HepG2 (cell line): ENCODE results near the gene TIGAR. TPM values are rescaled to one million over a fixed set of nuclear protein-coding genes. Genes with fewer than 3 reads are reported as not detected.
A peak's percentile ranks its signal among the peaks of the same experiment; 100 is the strongest.

Source experiments
- BRCA1 ChIP-seq: sonication (generic); formaldehyde crosslinking; IDR thresholded peaks from 2 replicates; pipeline ENCODE4 v1.4.0; 2020; ENCODE audit warnings: missing genetic modification reagents
- CCDC6 ChIP-seq: sonication (generic); formaldehyde crosslinking; IDR thresholded peaks from 2 replicates; pipeline ENCODE4 v1.8.1; 2022; ENCODE audit warnings: mild to moderate bottlenecking, missing genetic modification reagents, moderate library complexity
- FOSL2 ChIP-seq: sonication (generic); formaldehyde crosslinking; IDR thresholded peaks from 2 replicates; pipeline ENCODE4 v1.4.0; 2020; ENCODE audit warnings: missing genetic modification reagents
- HHEX ChIP-seq: IDR thresholded peaks from 2 replicates; pipeline ENCODE4 v1.6.1; 2016; ENCODE audit warnings: control low read depth
- IKZF5 ChIP-seq: IDR thresholded peaks from 2 replicates; pipeline ENCODE4 v1.6.1; 2018; ENCODE audit warnings: missing genetic modification reagents, mild to moderate bottlenecking, missing compliant biosample characterization
- JUND ChIP-seq: sonication (generic); formaldehyde crosslinking; IDR thresholded peaks from 2 replicates; pipeline ENCODE4 v1.8.0; 2022; ENCODE audit warnings: mild to moderate bottlenecking, missing genetic modification reagents
- KDM3A ChIP-seq: IDR thresholded peaks from 2 replicates; pipeline ENCODE4 v1.6.1; 2018; ENCODE audit warnings: low read depth, missing compliant biosample characterization
- KLF12 ChIP-seq: sonication (generic); formaldehyde crosslinking; IDR thresholded peaks from 2 replicates; pipeline ENCODE4 v1.4.0; 2020; ENCODE audit warnings: missing genetic modification reagents, borderline replicate concordance
- MLX ChIP-seq: IDR thresholded peaks from 2 replicates; pipeline ENCODE4 v1.6.1; 2016
- NKX3-1 ChIP-seq: sonication (generic); formaldehyde crosslinking; IDR thresholded peaks from 2 replicates; pipeline ENCODE4 v1.5.0; 2020; ENCODE audit warnings: missing genetic modification reagents
- POLR2A ChIP-seq, 2 experiments: IDR thresholded peaks; 2 replicates each; pipeline ENCODE4 v1.6.1; 2011; ENCODE audit warnings: low read depth in 2 of 2, low read length in 2 of 2, mild to moderate bottlenecking in 1 of 2, moderate library complexity in 1 of 2; ENCODE audit not compliant: insufficient read depth in 1 of 2
- SP140L ChIP-seq: sonication (generic); formaldehyde crosslinking; IDR thresholded peaks from 2 replicates; pipeline ENCODE4 v1.4.0; 2020; ENCODE audit warnings: missing genetic modification reagents, borderline replicate concordance
- TAF15 ChIP-seq: fragments of 200-400 bp; formaldehyde crosslinking; IDR thresholded peaks from one replicate; pipeline ENCODE4 v1.6.1; 2018; ENCODE audit warnings: mild to moderate bottlenecking, low read depth, low read length; ENCODE audit not compliant: poor library complexity, severe bottlenecking
- TARDBP ChIP-seq: sonication (generic); formaldehyde crosslinking; IDR thresholded peaks from 2 replicates; pipeline ENCODE4 v1.8.0; 2022; ENCODE audit warnings: mild to moderate bottlenecking, missing genetic modification reagents
- TFDP2 ChIP-seq: sonication (generic); formaldehyde crosslinking; IDR thresholded peaks from 2 replicates; pipeline ENCODE4 v1.4.0; 2020; ENCODE audit warnings: missing genetic modification reagents
- XRCC5 ChIP-seq: fragments of 200-400 bp; formaldehyde crosslinking; optimal IDR thresholded peaks from 2 replicates; pipeline ENCODE3; 2017; ENCODE audit warnings: mild to moderate bottlenecking, low read length
- ZBTB3 ChIP-seq: sonication (generic); formaldehyde crosslinking; IDR thresholded peaks from 2 replicates; pipeline ENCODE4 v1.4.0; 2020; ENCODE audit warnings: low read depth, mild to moderate bottlenecking, moderate library complexity, missing genetic modification reagents, borderline replicate concordance
- ZBTB43 ChIP-seq: sonication (generic); formaldehyde crosslinking; conservative IDR thresholded peaks from 2 replicates; pipeline ENCODE4 v1.4.0; 2020; ENCODE audit warnings: missing genetic modification reagents
- ZEB1 ChIP-seq: IDR thresholded peaks from 2 replicates; pipeline ENCODE4 v1.6.1; 2012; ENCODE audit warnings: mild to moderate bottlenecking, low read depth, inconsistent platforms; ENCODE audit not compliant: insufficient replicate concordance
- ZFAT ChIP-seq: sonication (generic); formaldehyde crosslinking; conservative IDR thresholded peaks from 2 replicates; pipeline ENCODE4 v1.8.1; 2023; ENCODE audit warnings: missing genetic modification reagents, inconsistent platforms
- ZNF160 ChIP-seq: sonication (generic); formaldehyde crosslinking; IDR thresholded peaks from 2 replicates; pipeline ENCODE4 v1.8.0; 2022; ENCODE audit warnings: mild to moderate bottlenecking, inconsistent platforms, missing genetic modification reagents
- ZNF17 ChIP-seq: sonication (generic); formaldehyde crosslinking; IDR thresholded peaks from 2 replicates; pipeline ENCODE4 v1.5.0; 2020; ENCODE audit warnings: mild to moderate bottlenecking, missing genetic modification reagents
- ZNF331 ChIP-seq: sonication (generic); formaldehyde crosslinking; IDR thresholded peaks from 2 replicates; pipeline ENCODE4 v1.4.0; 2020; ENCODE audit warnings: missing genetic modification reagents
- ZNF354B ChIP-seq: sonication (generic); formaldehyde crosslinking; IDR thresholded peaks from 2 replicates; pipeline ENCODE4 v1.8.0; 2022; ENCODE audit warnings: mild to moderate bottlenecking, missing genetic modification reagents
- ZNF543 ChIP-seq: sonication (generic); formaldehyde crosslinking; IDR thresholded peaks from 2 replicates; pipeline ENCODE4 v1.4.0; 2020; ENCODE audit warnings: mild to moderate bottlenecking, missing genetic modification reagents
- ZNF549 ChIP-seq: sonication (generic); formaldehyde crosslinking; IDR thresholded peaks from 2 replicates; pipeline ENCODE4 v1.5.0; 2020; ENCODE audit warnings: missing genetic modification reagents
- ZNF556 ChIP-seq: sonication (generic); formaldehyde crosslinking; IDR thresholded peaks from 2 replicates; pipeline ENCODE4 v1.4.0; 2020; ENCODE audit warnings: mild to moderate bottlenecking, missing genetic modification reagents, borderline replicate concordance
- ZNF780A ChIP-seq: sonication (generic); formaldehyde crosslinking; IDR thresholded peaks from 2 replicates; pipeline ENCODE4 v1.8.0; 2022; ENCODE audit warnings: mild to moderate bottlenecking, missing genetic modification reagents, moderate library complexity
- ZNF879 ChIP-seq: sonication (generic); formaldehyde crosslinking; IDR thresholded peaks from 2 replicates; pipeline ENCODE4 v1.8.1; 2023; ENCODE audit warnings: missing genetic modification reagents
- ZSCAN22 ChIP-seq: sonication (generic); formaldehyde crosslinking; IDR thresholded peaks from 2 replicates; pipeline ENCODE4 v1.4.0; 2020; ENCODE audit warnings: mild to moderate bottlenecking, missing genetic modification reagents
- polyA plus RNA-seq, 8 experiments: library from polyadenylated mRNA; depleted of rRNA in 3 of 8; stranded (reverse) in 7 of 8; unstranded in 1 of 8; fragments of >200 nt; fragmentation: Illumina TruSeq in 4 of 8; extraction: Trizol in 4 of 8; gene quantifications; 2 replicates each; pipeline versions ENCODE4 v1.2.1 to v1.2.3, GENCODE V29; 2011 to 2016; ENCODE audit warnings: low read depth in 4 of 8, missing spikeins in 1 of 8, mixed read lengths in 1 of 8; ENCODE audit not compliant: insufficient read depth in 1 of 8
- total RNA-seq, 5 experiments: library from RNA; depleted of rRNA; stranded (reverse); fragments of >200 nt; fragmentation: Illumina TruSeq; extraction: Trizol; gene quantifications; 2 replicates each; pipeline ENCODE4 v1.2.3, GENCODE V29; 2016; ENCODE audit warnings: low read depth in 1 of 5

TIGAR gene
- total and polyA plus RNA-seq, 2 of the 13 experiments (the other 11 are each of a cell fraction or from before 2014, with no cell fraction given): 2.6 to 21.8 TPM

GRCh38 chr12:4307593-4308333, 13.2 kb upstream of the TIGAR start (continued):
- TF ChIP-seq ZEB1: peak; percentile 79
- TF ChIP-seq IKZF5: 0 out of 2 replicates have a peak, but pooled peaks have one; percentile 39
- no peak for TF ChIP-seq ZFAT (CRISPR knock-in tag)
- no peak for TF ChIP-seq JUND (CRISPR knock-in tag)
- peak; percentile 66 for TF ChIP-seq TARDBP
- peak; percentile 49; the same call in 1 of the 2 replicates for TF ChIP-seq ZNF331 (CRISPR knock-in tag)
- TF ChIP-seq BRCA1 (CRISPR knock-in tag): no peak
- no peak for TF ChIP-seq ZNF17 (CRISPR knock-in tag)
- TF ChIP-seq ZBTB3 (CRISPR knock-in tag): no peak
- TF ChIP-seq SP140L (CRISPR knock-in tag): no peak
- TF ChIP-seq MLX (CRISPR knock-in tag): no peak
- TF ChIP-seq ZNF780A (CRISPR knock-in tag): no peak
- TF ChIP-seq POLR2A (IDR thresholded peaks at IDR 0.05; ENCODE audit: insufficient read depth in 1 of 2, low read depth in 2 of 2, low read length in 2 of 2): no peak
- no peak for TF ChIP-seq ZNF354B (CRISPR knock-in tag)
- no peak for TF ChIP-seq ZBTB43 (CRISPR knock-in tag)
- no peak for TF ChIP-seq ZNF543
- peak; percentile 35; the same call in 1 of the 2 replicates for TF ChIP-seq ZNF549
- TF ChIP-seq TFDP2 (CRISPR knock-in tag): no peak
- TF ChIP-seq KDM3A (CRISPR knock-in tag): no peak
- no peak for TF ChIP-seq ZSCAN22
- no peak for TF ChIP-seq CCDC6
- TF ChIP-seq TAF15: peak; percentile 30
- peak; percentile 36; the same call in 1 of the 2 replicates for TF ChIP-seq FOSL2 (CRISPR knock-in tag)
- TF ChIP-seq HHEX: no peak
- TF ChIP-seq ZNF160: no peak
- no peak for TF ChIP-seq ZNF556 (CRISPR knock-in tag)
- peak; percentile 56; the same call in 1 of the 2 replicates for TF ChIP-seq KLF12 (CRISPR knock-in tag)
- no peak for TF ChIP-seq NKX3-1 (CRISPR knock-in tag)
- no peak for TF ChIP-seq ZNF879
- peak; percentile 85 for TF ChIP-seq XRCC5
